ENCODE measurements around the gene PPFIA4. TPM values are rescaled to one million over a fixed set of nuclear protein-coding genes. Genes with fewer than 3 reads are reported as not detected.
A peak's percentile ranks its signal among the peaks of the same experiment; 100 is the strongest.

PPFIA4 gene
- polyA plus RNA-seq, 1 of the 3 experiments (the other 2 are of a cell fraction) = 4.4 TPM

- H3K9ac ChIP-seq = no peak overlapping the region
- no peak for TF ChIP-seq TCF12 (IDR thresholded peaks at IDR 0.05)
- no peak; the same call in 1 of the 2 replicates for TF ChIP-seq CTCF (IDR thresholded peaks at IDR 0.05)
- no peak for TF ChIP-seq EP300 (IDR thresholded peaks at IDR 0.05; ENCODE audit: borderline replicate concordance in 1 of 2, low read depth in 1 of 2, low read length in 1 of 2)
- no peaks in the 10 kb centered on the region for H3K79me2 ChIP-seq (ENCODE audit: insufficient read depth)
- H3K9me2 ChIP-seq = no peaks in the 10 kb centered on the region
- H3K4me3 ChIP-seq (ENCODE audit: low read depth in 2 of 2, low read length in 1 of 2) = no peak overlapping the region
- H4K20me1 ChIP-seq (ENCODE audit: insufficient read depth) = no peaks in the 10 kb centered on the region
- WGBS (ENCODE audit: low lambda C conversion rate) = 91% methylated on average over 5 of the region's 6 CpGs
- CTCF ChIA-PET = interaction anchor here (0.9 to 13.2 kb wide), 12 partner anchors 10 to 212 kb away, joined by 3 to 131 read pairs (median 6); no protein-coding TSS in a partner anchor
- no peak for DNase-seq
- no peak overlapping the region for H3K27ac ChIP-seq (ENCODE audit: low read depth in 2 of 2, low read length in 1 of 2)
- H2AFZ ChIP-seq (ENCODE audit: low read depth) = no peak overlapping the region
- H3F3A ChIP-seq (replicated peaks; ENCODE audit: insufficient read depth) = no peaks in the 10 kb centered on the region
- H3K9me3 ChIP-seq = no peaks in the 10 kb centered on the region
- H3K4me1 ChIP-seq (ENCODE audit: control insufficient read depth in 1 of 2, insufficient read depth in 2 of 2, low read depth in 1 of 2, low read length in 1 of 2) = peaks cover 0 to 31% of the 10 kb centered on the region in 2 experiments; a peak in 1 of 4 replicates
- no peaks in the 10 kb centered on the region for H3K27me3 ChIP-seq (ENCODE audit: insufficient read depth)
- no peaks in the 10 kb centered on the region for H3K36me3 ChIP-seq (replicated peaks in 1 of 2; ENCODE audit: control insufficient read depth in 1 of 2, insufficient read depth in 2 of 2, low read length in 1 of 2)
- POLR2A ChIA-PET = no interaction called here
- no peak overlapping the region for H3K4me2 ChIP-seq
These were observed 30.2 kb downstream of the PPFIA4 start for GRCh38 chr1:203056516-203056915.

GRCh38 chr1:203057911-203058675, 31.8 kb downstream of the PPFIA4 start:
- POLR2A ChIA-PET = no interaction called here
- 45% methylated on average over 10 of the region's 10 CpGs for WGBS (ENCODE audit: low lambda C conversion rate)
- Histone ChIP-seq H3K4me1 (ENCODE audit: control insufficient read depth in 1 of 2, insufficient read depth in 2 of 2, low read depth in 1 of 2, low read length in 1 of 2) (peaks cover 0 to 22% of the 10 kb centered on the region in 2 experiments; a peak in 1 of 4 replicates), H3K79me2 (ENCODE audit: insufficient read depth) (no peaks in the 10 kb centered on the region), H3K4me2 (no peak overlapping the region), H3K4me3 (ENCODE audit: low read depth in 2 of 2, low read length in 1 of 2) (no peak overlapping the region), H3K27ac (ENCODE audit: low read depth in 2 of 2, low read length in 1 of 2) (no peak overlapping the region), H3K9ac (no peak overlapping the region), H4K20me1 (ENCODE audit: insufficient read depth) (no peaks in the 10 kb centered on the region), H3F3A (replicated peaks; ENCODE audit: insufficient read depth) (no peaks in the 10 kb centered on the region), H3K9me3 (no peaks in the 10 kb centered on the region), H2AFZ (ENCODE audit: low read depth) (no peak overlapping the region), H3K27me3 (ENCODE audit: insufficient read depth) (no peaks in the 10 kb centered on the region), H3K9me2 (no peaks in the 10 kb centered on the region), H3K36me3 (replicated peaks in 1 of 2; ENCODE audit: control insufficient read depth in 1 of 2, insufficient read depth in 2 of 2, low read length in 1 of 2) (no peaks in the 10 kb centered on the region)
- TF ChIP-seq RCOR1 (IDR thresholded peaks at IDR 0.05; ENCODE audit: low read length) = peak; percentile 74; the same call in 1 of the 2 replicates
- no peak for TF ChIP-seq YY1 (IDR thresholded peaks at IDR 0.05; ENCODE audit: low read depth)
- TF ChIP-seq TAF1 (IDR thresholded peaks at IDR 0.05; ENCODE audit: borderline replicate concordance, low read depth, low read length) = no peak
- peak; percentile 30; the same call in 1 of the 2 replicates for TF ChIP-seq TCF12 (IDR thresholded peaks at IDR 0.05)
- no peak for TF ChIP-seq MAX (IDR thresholded peaks at IDR 0.05; ENCODE audit: low read depth)
- TF ChIP-seq NRF1 (IDR thresholded peaks at IDR 0.05; ENCODE audit: low read depth, low read length) = no peak
- 0 out of 2 replicates have a peak, but pooled peaks have one; percentile 16 for TF ChIP-seq GATA2 (CRISPR knock-in tag; IDR thresholded peaks at IDR 0.05)
- CTCF ChIA-PET = interaction anchor here (1.1 to 13.2 kb wide), 8 partner anchors 9 to 163 kb away, joined by 3 to 131 read pairs (median 11); no protein-coding TSS in a partner anchor
- peak; percentile 83 for DNase-seq
